GM23248 (cell line): Measurements from ENCODE around the gene AQP10.

Source experiments
- EZH2 ChIP-seq: fragments of 200-600 bp; sonication (generic); IDR thresholded peaks from 2 replicates; pipeline ENCODE4 v1.6.1; 2018; ENCODE audit warnings: antibody characterized with exemption, mild to moderate bottlenecking; ENCODE audit not compliant: insufficient read depth, poor library complexity, severe bottlenecking
- EZH2phosphoT487 ChIP-seq: fragments of 200-600 bp; sonication (generic); IDR thresholded peaks from 2 replicates; pipeline ENCODE4 v1.6.1; 2018; ENCODE audit warnings: antibody characterized with exemption, moderate library complexity, mild to moderate bottlenecking, low read depth; ENCODE audit not compliant: insufficient read depth

- TF ChIP-seq EZH2: no peak
- TF ChIP-seq EZH2phosphoT487: no peak
Measured at GRCh38 chr1:154316704-154317103, 4.2 kb upstream of the AQP10 start.
